Stimulated activated CD4-positive, alpha-beta T cell treated with anti-CD3 and anti-CD28 coated beads, TNF-alpha, amount 100 ng/mL, for 1 hour (primary cell): ENCODE data around the gene FLRT2.

Source experiments
- DNase-seq, 3 donors: peaks; one replicate each; pipeline ENCODE4 v3.0.0-alpha.2; 2020; ENCODE audit warnings: low read depth in 3 of 3, low spot score in 1 of 3

Gene FLRT2

DNA sequence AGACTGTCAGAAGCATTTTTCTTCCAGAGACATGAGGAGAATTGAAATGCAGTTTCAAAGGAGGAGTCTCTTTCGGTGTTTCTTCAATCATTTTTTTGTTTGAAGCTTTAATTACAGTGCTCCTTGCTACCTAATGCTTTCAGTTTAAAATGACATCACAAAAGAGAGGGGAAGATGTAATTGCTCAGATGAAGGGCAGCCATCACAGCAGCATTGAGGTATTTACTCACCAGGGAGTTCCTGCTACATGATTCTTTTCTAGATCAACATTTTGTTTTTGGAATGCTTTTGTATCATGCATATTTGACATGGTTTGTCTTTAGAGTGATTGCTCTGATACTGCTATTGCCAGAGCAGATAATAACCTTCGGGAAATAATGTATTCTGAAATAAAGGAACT, 28.6 kb downstream of the FLRT2 start:
- DNase-seq, result no peak

DNA sequence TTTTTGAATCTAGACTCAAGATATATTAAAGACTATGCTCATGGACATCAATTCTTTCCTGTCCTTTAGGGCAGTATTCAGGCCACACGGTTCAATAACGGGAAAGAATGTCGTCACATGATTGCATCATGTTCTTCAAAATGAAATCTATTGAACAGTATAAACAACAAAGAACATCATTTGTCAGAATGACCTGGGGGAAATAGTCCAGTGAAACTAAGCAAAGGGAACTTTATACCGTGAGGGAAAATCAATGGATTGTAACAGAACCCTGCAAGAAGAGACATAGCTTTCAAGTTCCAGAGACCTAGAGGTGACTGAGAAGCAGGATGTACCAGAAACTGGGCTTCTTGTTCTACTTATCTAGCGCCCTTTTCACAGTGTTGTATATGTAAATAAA, 32.7 kb downstream of the FLRT2 start:
- no peak for DNase-seq

DNA sequence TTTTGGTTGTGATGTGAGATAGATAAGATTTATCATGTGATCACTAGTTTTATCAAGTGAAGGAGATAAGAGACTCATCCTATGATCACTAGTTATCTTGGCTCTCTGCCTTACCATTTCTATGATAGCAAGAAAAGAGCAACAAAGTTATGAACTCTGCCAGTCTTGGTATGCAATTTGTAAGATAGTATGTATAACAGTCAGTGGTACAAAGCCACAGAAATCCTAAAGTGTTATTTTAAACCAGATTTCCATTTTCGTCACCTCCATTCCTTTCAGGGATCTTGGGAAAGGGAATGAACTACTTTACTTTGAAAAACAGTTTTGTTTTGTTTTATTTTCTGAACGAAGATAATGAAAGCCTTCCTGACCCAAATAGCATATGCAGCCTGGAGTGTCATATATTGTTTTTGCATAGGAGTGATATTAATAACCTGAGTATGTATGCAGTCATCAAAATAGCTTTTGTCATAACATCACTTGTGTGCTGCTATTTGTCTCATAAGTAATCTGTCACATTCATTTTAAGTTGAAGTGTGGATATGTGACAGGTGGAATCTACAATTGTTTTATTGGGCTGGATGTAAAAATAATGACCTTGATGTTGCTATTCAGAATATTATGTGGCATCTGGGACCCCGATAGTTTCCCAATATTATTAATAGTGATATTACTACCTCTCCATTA, 35.0 kb downstream of the FLRT2 start:
- no peak for DNase-seq

DNA sequence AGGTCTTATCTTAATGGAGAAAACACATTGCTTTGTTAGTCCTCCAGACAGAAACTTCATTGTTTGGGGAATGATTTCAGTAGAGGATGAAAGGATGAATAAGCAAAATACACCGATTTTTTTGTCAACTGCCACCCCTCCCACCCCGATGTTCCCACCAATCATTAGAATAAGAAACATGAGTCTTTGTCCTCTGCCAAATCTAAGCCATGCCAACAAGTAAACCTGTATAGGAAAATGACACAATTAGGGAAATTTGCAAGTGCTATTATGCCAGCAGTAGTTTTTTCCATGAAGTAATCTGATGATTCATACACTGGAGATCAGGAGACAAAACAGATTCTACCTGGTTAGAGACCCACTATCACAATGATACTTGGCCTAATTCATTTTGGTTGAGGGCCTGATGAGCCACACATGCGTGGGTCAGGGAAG, 35.9 kb downstream of the FLRT2 start:
- DNase-seq, result no peak

DNA sequence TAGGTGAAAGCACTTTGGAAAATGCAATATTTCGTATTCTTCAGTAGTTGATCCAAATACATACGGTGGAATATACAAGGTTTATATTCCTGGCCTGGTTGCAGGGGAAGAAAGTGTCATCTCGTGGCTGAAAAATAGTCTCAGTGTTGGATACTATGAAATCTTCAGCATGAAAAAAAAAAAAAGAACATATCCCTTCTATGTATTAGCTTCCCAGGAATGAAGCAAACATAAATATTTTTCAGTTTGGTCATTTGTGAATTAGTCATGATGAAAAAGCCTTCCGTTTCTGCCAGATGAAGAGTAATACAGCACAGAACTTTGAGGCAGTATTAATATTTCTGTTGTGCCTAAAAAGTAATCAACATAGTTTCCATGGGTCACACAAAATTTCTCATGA, 36.7 kb downstream of the FLRT2 start:
- no peak for DNase-seq

DNA sequence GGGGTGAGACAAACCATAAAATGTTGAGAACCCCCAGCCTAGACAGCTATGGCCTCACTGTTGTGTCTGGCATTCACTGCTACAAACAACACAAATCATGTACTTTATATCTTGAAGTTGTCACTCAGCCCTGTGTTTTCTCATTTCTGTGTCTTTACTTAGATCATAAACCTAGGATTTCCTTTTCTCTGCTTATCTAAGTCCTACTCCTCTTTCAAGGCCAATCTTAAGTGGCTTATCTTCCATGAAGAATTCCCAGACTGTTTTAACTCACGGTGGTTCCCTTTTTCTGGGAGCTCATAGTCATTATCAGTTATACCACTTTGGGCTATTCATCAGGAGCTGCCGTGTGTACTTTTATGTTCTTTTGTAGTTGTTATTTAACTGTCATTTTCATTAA, 42.1 kb downstream of the FLRT2 start:
- no peak for DNase-seq

DNA sequence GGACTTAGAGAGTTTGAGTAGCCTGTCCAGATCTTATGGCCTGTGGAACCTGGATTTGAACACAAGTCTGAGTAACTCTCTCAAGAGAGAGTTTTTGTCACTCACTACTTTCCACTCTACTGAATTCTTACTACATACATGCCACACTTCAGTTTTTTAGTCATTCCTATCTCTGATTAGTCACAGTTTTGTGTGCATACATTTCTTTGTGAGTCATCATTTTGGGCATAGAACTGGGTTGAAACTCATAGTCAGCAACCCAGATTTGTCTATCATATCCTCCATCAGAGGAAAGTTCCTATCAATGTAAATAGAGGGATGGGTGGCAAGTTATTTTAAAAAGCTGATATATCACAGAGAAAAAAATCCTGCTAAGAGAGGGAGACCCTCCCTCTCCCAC, 42.9 kb downstream of the FLRT2 start:
- no peak for DNase-seq

DNA sequence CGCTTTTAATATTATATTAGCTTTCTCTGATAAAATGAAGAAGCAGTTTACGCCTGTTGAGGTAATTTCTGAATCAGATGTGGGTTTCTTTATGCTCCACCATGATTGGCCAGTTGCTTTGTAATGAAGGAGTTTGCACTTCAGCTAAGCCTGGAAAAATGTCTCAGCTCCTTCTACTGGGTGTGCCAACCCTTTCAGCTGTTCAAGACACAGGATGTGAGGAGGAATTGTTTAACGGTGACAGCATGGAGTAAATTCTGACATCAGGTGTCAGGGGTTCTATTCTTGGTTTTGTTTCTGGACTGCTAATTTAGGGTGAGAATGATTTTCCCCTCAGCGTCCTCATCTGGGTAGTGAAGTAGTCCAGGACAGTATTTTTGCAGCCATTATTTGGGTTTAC, 43.5 kb downstream of the FLRT2 start:
- no peak for DNase-seq

DNA sequence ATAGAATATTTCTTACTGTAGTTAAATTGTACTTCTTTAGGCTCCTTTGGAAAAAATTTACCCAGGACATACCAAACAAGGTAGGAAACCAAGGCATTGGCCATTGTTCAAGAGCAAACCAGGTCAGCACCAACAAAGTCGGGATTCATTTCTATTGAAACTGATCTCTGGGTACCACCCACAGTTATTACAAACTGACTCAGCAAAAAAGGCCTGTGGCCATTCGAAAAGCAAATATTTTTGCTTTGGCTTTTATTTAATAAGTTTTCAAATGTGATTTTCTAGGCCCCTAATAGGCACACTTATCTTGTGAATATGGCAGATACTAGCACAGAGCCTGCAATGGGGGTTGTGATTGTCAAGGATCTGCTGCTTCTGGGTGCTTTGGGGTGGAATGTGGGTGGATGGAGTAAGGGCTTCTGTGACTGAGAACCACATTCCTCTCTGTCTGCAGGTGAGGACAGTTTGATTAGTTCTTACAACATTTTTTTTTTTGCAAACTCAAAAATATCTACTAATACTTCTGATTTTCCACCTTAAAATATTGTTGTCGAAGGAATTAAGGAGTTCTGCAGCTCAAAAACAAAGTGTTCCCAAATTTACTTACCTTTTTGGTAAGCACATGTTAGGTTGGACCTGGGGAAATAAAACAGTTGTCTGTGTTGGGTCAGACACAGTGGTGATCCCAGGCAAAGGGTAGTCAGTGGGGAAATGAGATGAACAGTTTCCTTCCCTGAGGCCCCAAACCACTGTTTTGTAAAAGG, 45.1 kb downstream of the FLRT2 start:
- DNase-seq, result no peak

DNA sequence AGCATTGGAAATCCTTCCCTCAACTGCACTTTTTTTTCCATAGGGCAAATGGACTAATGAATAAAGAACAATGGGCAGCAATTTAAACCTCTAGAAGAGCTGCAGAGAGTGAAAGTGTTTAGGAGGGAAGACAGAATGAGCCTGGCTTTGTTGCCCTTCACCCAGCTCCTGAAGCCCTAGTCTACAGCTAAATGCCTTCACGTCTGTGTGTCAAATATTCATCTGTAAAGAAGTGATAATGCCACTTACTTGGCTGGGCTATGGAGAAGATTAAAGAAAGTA, 45.6 kb downstream of the FLRT2 start:
- DNase-seq, result no peak

DNA sequence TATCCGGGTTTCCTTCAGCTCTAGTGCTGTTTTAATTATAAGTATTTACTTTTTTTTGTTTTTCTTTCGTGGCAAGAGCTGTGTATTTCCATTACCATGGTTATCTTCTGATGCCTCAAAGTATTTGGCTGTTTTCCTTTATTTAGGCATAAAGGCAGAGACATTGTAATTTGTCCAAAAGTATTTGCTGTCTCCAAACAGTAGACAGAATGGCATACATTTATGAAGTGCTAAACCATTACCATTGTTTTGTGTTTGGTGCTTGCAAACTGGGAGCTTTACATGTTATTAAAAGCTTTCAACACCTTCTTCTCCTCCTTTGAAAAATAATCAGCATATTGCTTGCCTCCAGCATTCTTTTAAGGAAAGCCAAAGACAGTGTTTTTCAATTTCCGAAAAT, 46.3 kb downstream of the FLRT2 start:
- no peak for DNase-seq

DNA sequence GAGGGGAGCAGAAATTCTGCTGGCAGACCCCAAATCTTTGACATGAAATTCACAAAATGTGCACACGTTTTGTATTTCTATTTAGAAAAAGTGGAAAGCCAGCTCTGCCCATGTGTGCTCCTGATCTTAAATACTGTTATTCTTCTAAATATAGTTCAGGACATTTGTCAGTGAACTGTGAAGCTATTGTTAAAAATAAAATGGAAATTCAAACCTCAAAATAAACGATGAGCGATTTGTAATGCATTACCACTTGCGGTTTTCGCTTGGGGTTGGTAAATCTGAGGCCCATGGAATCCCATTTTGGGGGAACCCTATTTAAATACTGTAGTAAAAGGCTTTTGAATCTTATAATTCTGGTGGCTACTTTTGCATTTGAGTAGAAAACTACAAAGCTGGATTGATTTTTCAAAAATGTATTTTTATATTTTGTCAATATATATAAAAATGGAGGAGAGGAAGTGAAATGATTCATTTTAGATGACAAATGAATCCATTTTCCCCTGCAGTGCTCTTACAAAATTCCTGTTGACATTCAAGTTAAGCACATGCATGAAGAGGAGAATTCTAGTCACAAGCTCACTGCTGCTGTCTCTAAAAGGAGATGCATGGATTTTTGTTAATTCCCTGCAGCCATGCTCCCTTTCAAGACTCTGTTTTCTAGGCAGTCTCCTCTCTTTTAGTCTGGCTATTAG, 47.1 kb downstream of the FLRT2 start:
- no peak for DNase-seq

DNA sequence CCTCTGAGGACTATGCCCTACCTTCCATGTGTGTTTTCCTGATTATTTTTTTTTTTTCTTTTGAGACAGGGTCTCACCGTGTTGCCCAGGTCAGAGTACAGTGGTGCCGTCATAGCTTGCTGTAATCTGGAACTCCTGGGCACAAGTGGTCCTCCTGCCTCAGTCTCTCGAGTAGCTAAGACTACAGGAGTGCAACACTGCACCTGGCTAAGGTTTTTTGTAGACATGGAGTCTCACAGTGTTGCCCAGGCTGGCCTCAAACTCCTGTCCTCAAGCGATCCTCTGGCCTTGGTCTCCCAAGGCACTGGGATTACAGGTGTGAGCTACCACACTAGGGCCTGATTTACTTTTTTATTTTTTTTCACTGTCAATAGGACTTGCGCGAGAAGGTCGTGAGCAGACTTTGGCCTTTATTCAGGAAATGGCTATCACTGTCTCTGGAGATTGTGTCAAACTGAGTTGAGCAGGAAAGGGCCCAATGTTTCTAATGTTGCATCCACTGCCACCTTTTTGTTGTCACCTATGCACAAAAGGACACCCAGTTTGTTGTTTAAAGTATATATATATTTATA, 47.7 kb downstream of the FLRT2 start:
- DNase-seq, result no peak

DNA sequence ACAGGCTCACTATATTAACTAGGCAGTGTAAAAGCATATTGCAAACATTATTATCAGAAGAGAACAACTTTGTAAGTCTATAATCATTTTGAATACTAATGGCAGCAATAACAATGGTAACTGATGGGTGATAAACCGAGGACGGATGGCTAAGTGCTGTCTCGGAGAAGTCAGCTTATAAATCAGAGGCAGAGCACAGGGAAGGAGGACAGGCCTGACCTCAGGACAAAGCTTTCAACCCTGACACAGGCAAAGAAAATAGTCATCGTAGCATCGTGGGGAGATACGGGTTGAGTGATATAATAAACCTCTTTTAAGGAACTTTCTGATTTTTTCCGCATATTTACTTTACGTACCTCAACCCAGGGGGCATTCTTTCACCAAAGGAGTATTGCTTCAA, 48.4 kb downstream of the FLRT2 start:
- no peak for DNase-seq

DNA sequence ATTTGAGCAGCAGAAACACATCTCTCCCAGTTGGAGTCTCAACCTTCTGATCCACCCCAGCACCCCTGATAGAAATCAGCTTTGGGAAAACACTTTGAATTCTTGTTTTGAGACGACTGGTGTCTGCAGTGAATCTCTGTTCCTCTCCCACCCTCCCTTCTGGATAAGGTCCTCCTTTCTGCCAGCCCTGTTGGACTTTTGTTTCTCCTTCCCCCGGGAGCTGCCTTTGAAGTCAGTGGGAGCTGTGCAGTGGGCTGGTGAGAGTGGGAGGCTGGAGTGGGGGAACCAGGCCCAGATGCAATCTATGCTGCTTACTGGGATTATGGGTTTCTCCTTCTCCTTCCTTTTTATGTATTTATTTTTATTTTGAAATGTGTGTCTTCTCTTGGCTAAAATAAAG, 49.0 kb downstream of the FLRT2 start:
- no peak for DNase-seq

DNA sequence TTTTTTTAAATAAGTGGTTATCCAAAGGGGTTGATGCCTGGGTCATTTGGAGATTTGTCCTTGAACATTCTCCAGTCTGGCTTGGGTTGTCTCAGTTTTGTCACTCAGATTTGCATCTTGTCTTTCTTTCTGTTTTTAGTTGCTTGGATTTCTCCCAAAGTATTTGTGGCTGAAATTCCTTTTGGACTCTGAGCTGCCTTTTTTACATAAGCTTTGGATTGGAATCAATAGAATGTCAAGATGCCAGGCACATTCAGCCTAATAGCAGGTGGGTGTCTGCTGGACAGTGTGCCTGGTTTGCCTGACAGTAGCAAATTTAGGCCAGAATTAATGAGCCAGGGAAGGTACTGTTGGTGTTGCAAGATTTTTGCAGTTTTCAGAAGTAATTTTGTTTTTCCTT, 50.0 kb downstream of the FLRT2 start:
- no peak for DNase-seq

DNA sequence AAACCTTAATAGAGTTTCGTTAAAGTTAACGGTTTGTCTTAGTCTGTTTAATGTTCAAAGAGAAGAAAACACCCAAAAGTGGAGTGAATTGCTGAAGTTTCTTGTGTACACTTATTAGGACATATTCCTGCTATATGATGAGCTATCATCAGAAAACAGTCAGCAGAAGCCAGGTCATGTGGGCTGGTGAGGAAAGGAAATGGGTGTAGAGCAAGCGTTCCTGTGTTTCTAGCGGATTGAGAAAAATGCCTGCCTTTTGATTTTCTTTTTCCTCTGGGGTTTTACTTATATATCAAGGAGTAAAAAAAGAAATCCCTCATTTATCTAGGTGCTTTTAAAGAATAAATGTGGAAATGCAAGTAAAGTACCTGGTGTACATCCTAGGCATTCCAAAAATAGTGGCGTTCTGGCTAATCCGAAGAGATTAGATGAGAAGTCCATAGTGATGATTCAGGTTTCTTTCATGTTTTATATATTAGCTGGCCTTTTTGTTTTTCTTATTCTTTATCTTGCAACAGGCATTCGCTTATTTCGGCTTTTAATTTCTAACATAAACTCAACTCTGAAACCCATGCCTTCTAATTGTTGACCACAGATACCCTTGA, 50.7 kb downstream of the FLRT2 start:
- no peak for DNase-seq

DNA sequence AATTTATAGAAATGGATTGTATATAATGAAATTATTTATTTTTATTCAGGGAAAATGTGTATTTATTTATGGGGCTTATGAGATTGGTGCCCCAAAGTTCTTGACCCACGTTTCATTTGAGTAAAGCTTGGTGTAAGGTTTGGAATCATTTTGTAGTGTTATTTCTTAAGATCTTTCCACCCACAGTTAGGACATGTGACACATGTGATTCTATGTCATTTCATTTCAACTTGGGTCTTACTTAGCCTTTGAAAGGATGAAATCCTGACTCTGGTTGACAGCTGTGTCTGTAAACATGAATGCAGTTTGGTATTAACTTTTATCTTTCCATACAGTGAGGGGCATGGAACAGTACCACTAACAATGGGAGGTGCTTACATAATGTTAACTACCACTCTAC, 51.7 kb downstream of the FLRT2 start:
- no peak for DNase-seq

DNA sequence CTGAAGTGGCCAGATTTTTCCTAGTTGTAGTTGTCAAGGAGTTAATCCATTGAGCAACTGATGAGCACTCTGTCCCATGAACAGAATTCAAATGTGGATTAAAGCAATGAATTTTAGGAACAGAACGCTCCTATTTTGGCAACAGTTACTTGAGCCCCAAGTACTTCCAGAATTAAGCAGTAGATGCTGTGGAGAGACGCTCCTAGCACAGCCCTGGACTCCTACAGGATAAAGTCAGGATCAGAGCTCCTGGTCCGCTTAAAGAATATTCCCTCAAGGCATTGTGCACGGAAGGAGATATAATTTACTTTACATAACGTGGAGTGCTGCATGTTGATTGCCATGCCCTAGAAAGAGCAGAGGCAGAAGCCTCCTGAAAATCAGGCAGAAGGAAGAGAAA, 53.4 kb downstream of the FLRT2 start:
- DNase-seq, result no peak

DNA sequence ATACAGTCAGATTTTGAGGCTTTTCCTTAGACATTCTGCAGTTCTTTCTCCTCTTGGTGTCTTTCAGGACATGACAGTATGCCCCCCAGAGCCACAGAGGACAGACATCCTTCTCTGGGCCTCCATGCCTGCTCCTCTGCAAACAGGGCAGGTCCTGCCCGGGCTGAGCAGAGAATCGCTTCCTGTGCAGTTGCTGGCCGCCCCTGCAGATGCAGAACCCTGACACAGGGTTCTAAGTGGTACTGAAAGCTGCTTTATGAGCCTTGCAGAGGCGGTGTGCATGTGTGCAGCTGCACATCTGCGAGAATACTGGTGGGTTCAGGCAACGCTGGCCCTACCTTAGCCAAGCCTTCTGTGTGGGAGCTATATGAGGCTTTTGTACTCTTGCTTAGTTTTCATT, 54.5 kb downstream of the FLRT2 start:
- DNase-seq, result no peak

DNA sequence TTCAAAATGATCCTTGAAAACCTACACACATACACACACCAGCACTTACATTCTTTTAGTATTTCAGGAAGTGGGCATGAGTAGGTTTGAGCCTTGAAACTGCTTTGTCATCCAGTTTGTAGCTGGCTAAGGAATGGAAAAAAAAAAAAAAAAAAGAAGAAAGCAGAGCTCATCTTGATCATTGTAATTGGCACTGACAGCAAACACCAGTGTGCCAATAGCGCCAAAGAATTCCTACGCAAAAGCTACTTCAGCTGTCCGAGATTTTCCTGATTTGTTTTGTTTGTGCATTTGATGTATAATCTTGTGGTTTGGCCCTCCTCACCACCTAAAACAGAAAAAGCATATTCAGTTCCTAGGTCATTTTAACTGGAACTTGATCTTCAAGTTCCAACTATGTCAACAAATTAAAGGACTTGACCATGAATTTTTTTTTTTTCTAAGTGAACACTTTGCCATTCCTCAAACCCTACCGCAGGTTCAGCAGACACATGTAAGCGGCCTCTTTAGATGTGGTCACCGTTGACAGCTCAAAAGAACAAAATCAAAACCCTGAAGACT, 57.3 kb downstream of the FLRT2 start:
- DNase-seq, result no peak

DNA sequence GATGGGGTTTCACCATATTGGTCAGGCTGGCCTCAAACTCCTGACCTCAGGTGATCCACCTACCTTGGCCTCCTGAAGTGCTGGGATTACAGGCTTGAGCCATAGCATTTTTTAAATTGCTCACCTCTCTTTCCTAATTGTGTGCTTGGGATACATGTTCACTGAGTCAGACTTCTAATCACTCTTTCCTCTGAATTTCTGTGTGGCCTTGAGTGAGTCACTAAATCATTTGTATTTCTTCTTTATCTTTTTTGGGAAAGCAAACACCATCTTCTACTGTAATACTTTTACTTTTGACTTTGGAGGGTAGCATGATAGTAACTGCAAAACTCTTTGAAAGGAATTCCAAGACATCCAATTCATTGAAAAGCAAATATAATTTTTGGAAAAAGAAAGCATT, 60.8 kb downstream of the FLRT2 start:
- no peak for DNase-seq
